SIG-M5 (cell line): ENCODE data around the gene NPB.

Experiments
- DNase-seq: peaks from one replicate; lab custom pipeline; 2025; lab: John Stamatoyannopoulos, UW

Gene NPB

GRCh38 chr17:81869221-81870130 lies 32.6 kb upstream of the NPB start:
- no peak for DNase-seq

- no peak for DNase-seq
These were observed 31.7 kb upstream of the NPB start for GRCh38 chr17:81870131-81870980.

- no peak for DNase-seq
These were observed 31.1 kb upstream of the NPB start, which contains the start of gene ARHGDIA for GRCh38 chr17:81870981-81871386. Gene ARHGDIA (minus strand): TSS chr17:81871337. CDS start chr17:81869930, 1,407 bp downstream.

GRCh38 chr17:81871387-81872230 lies 30.4 kb upstream of the NPB start:
- DNase-seq = no peak

GRCh38 chr17:81877569-81877968 lies 24.5 kb upstream of the NPB start:
- no peak for DNase-seq

GRCh38 chr17:81878294-81878693 lies 23.7 kb upstream of the NPB start:
- DNase-seq = no peak

GRCh38 chr17:81879121-81879520 lies 22.9 kb upstream of the NPB start:
- no peak for DNase-seq

- no peak for DNase-seq
These were observed 17.5 kb upstream of the NPB start for GRCh38 chr17:81884520-81884919.

- DNase-seq = no peak
These were observed 17.1 kb upstream of the NPB start for GRCh38 chr17:81884968-81885367.

- no peak for DNase-seq
These were observed 16.6 kb upstream of the NPB start for GRCh38 chr17:81885454-81885853.

GRCh38 chr17:81885869-81886548 lies 16.0 kb upstream of the NPB start:
- no peak for DNase-seq

GRCh38 chr17:81888105-81888987 lies 13.7 kb upstream of the NPB start:
- no peak for DNase-seq

GRCh38 chr17:81888988-81889595 lies 12.9 kb upstream of the NPB start:
- no peak for DNase-seq

- no peak for DNase-seq
These were observed 12.4 kb upstream of the NPB start for GRCh38 chr17:81889602-81890001.

- no peak for DNase-seq
These were observed 11.4 kb upstream of the NPB start for GRCh38 chr17:81890447-81891302.

- DNase-seq = no peak
These were observed 10.8 kb upstream of the NPB start for GRCh38 chr17:81891303-81891552.

- no peak for DNase-seq
These were observed 6.6 kb upstream of the NPB start for GRCh38 chr17:81895400-81895799.

GRCh38 chr17:81898029-81898866 lies 3.8 kb upstream of the NPB start:
- no peak for DNase-seq
